ENCODE data around the gene FAM72D. TPM values are rescaled to one million over a fixed set of nuclear protein-coding genes. Genes with fewer than 3 reads are reported as not detected.
"Not testable (repeated sequence)": the region's sequence is repeated elsewhere in the genome, so short reads cannot be mapped to it uniquely, and the experiment has no call there.

Gene FAM72D
- total and polyA plus RNA-seq, 5 donors from 2014 or later = 0.38 to 0.47 TPM; not detected in 3

DNA sequence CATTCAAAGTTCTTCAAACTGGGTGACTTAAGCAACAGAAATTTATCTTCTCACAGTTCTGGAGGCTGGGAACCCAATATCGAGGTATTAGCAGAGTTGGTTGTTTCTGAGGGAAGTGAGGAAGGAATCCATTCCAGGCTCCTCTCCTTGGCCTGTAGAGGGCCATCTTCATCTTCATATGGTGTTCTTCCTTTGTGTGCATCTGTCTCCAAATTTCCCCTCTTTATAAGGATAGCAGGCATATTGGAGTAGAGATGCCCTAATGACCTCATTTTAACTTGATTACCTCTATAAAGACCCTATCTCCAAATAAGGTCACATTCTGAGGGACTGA, 27.3 kb downstream of the FAM72D start:
- not testable (repeated sequence) for DNase-seq; H3K4me1 Mint-ChIP-seq; H3K4me3 ChIP-seq (ENCODE audit: low read depth, low read length); H3K9me3 Mint-ChIP-seq; H3K9me3 ChIP-seq (ENCODE audit: control insufficient read depth in 2 of 2, low read length in 2 of 2); H3K4me1 ChIP-seq (ENCODE audit: control insufficient read depth, insufficient read depth, low read length, poor library complexity, severe bottlenecking); H3K4me3 Mint-ChIP-seq; H3K27ac Mint-ChIP-seq; H3K36me3 ChIP-seq (ENCODE audit: control insufficient read depth, insufficient read depth, low read length); H3K27me3 ChIP-seq (ENCODE audit: control insufficient read depth, insufficient read depth, low read length); H3K36me3 Mint-ChIP-seq; ATAC-seq (ENCODE audit: low read depth in 2 of 2); H3K27me3 Mint-ChIP-seq; H3K27ac ChIP-seq (ENCODE audit: insufficient read depth, low read length, poor library complexity, severe bottlenecking)

DNA sequence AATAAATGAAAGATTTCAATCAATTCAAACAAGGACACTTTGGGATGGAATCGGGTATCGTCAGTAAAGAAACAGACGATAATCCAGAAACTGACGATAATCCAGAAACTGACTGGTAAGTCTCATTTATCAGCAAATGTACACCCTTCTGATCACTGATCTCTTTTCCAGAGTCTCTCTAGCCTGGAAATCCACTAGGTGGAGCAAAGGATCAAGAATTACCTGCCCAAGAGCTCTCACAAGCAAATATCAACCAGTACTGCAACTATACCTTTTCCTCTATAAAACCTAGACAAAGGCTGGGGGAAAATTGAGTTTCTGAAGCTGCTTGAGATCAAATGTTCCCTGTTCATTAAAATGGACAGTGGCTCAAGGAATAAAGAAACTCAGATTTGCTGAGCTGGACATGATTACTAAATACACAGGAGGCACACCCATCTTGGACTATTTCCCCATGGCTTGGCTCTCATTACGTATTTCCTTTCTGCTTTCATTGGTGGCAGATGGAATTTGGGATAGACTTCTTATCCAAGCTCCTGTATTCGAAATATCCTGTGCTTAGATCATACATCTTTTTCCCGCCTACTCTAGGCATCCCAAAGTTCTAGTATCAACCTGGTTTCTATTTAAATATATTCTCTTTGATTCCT, 28.3 kb downstream of the FAM72D start:
- not testable (repeated sequence) for H3K4me3 Mint-ChIP-seq; H3K9me3 Mint-ChIP-seq; H3K27ac ChIP-seq (ENCODE audit: insufficient read depth, low read length, poor library complexity, severe bottlenecking); ATAC-seq (ENCODE audit: low read depth in 2 of 2); H3K4me1 ChIP-seq (ENCODE audit: control insufficient read depth, insufficient read depth, low read length, poor library complexity, severe bottlenecking); H3K4me1 Mint-ChIP-seq; H3K27me3 Mint-ChIP-seq; DNase-seq; H3K27ac Mint-ChIP-seq; H3K4me3 ChIP-seq (ENCODE audit: low read depth, low read length); H3K27me3 ChIP-seq (ENCODE audit: control insufficient read depth, insufficient read depth, low read length); H3K36me3 Mint-ChIP-seq; H3K36me3 ChIP-seq (ENCODE audit: control insufficient read depth, insufficient read depth, low read length); H3K9me3 ChIP-seq (ENCODE audit: control insufficient read depth in 2 of 2, low read length in 2 of 2)

- H3K9me3 ChIP-seq (ENCODE audit: control insufficient read depth in 2 of 2, low read length in 2 of 2); H3K27me3 Mint-ChIP-seq; H3K36me3 ChIP-seq (ENCODE audit: control insufficient read depth, insufficient read depth, low read length); H3K9me3 Mint-ChIP-seq; H3K27ac ChIP-seq (ENCODE audit: insufficient read depth, low read length, poor library complexity, severe bottlenecking); DNase-seq; H3K27me3 ChIP-seq (ENCODE audit: control insufficient read depth, insufficient read depth, low read length); ATAC-seq (ENCODE audit: low read depth in 2 of 2); H3K36me3 Mint-ChIP-seq; H3K4me1 Mint-ChIP-seq; H3K4me3 Mint-ChIP-seq; H3K4me3 ChIP-seq (ENCODE audit: low read depth, low read length); H3K27ac Mint-ChIP-seq; H3K4me1 ChIP-seq (ENCODE audit: control insufficient read depth, insufficient read depth, low read length, poor library complexity, severe bottlenecking): not testable (repeated sequence)
These were observed 29.3 kb downstream of the FAM72D start for GRCh38 chr1:145125112-145125511.

DNA sequence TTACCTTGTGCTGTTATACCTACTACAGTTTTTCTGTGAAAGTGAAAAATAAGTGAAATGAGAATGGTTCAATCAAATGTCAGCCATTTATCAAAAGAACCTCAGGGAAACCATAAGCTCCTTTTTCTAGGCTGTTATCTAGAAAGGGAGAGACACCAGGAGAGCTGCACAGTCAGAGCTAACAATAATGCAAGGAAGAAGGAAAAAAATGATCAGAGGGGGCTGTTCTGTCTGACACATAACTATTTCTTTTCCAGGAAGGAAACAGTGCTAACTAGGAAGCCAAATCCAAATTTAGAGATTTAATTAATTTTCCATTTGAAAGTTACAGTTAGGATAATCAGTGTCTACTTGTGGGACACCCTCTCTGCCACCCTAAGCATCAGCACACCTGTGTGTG, 31.4 kb downstream of the FAM72D start:
- H3K27me3 ChIP-seq (ENCODE audit: control insufficient read depth, insufficient read depth, low read length); H3K36me3 ChIP-seq (ENCODE audit: control insufficient read depth, insufficient read depth, low read length); H3K9me3 ChIP-seq (ENCODE audit: control insufficient read depth in 2 of 2, low read length in 2 of 2); DNase-seq; H3K4me3 Mint-ChIP-seq; H3K4me1 ChIP-seq (ENCODE audit: control insufficient read depth, insufficient read depth, low read length, poor library complexity, severe bottlenecking); ATAC-seq (ENCODE audit: low read depth in 2 of 2); H3K27ac ChIP-seq (ENCODE audit: insufficient read depth, low read length, poor library complexity, severe bottlenecking); H3K27me3 Mint-ChIP-seq; H3K4me3 ChIP-seq (ENCODE audit: low read depth, low read length); H3K4me1 Mint-ChIP-seq; H3K36me3 Mint-ChIP-seq; H3K9me3 Mint-ChIP-seq; H3K27ac Mint-ChIP-seq: not testable (repeated sequence)

- H3K27me3 ChIP-seq (ENCODE audit: control insufficient read depth, insufficient read depth, low read length); H3K27me3 Mint-ChIP-seq; H3K9me3 ChIP-seq (ENCODE audit: control insufficient read depth in 2 of 2, low read length in 2 of 2); H3K27ac Mint-ChIP-seq; H3K9me3 Mint-ChIP-seq; DNase-seq; H3K4me1 ChIP-seq (ENCODE audit: control insufficient read depth, insufficient read depth, low read length, poor library complexity, severe bottlenecking); H3K36me3 ChIP-seq (ENCODE audit: control insufficient read depth, insufficient read depth, low read length); H3K4me3 ChIP-seq (ENCODE audit: low read depth, low read length); H3K4me3 Mint-ChIP-seq; H3K27ac ChIP-seq (ENCODE audit: insufficient read depth, low read length, poor library complexity, severe bottlenecking); H3K4me1 Mint-ChIP-seq; ATAC-seq (ENCODE audit: low read depth in 2 of 2); H3K36me3 Mint-ChIP-seq: not testable (repeated sequence)
These were observed 33.1 kb downstream of the FAM72D start for GRCh38 chr1:145128697-145129469.

DNA sequence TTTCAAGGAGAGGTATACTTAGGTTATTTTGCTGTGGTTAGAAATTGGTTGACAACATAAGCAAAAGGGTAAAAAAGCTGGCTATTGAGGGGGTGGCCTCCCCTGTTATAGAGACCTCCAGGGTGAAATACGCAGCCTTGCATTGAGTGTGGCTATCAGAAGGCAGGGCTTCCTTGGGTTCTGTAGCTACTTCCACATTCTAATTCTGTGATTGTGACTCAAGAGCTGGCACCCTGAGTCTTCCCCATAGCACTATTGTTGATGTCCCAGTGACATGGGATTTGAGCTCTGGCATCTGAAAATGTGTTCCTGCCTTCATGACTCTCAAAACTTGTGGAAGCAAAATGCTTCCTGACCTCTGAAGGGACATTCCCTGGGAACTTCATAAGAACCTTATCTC, 38.7 kb downstream of the FAM72D start:
- H3K9me3 Mint-ChIP-seq; ATAC-seq (ENCODE audit: low read depth in 2 of 2); H3K4me3 Mint-ChIP-seq; H3K27ac ChIP-seq (ENCODE audit: insufficient read depth, low read length, poor library complexity, severe bottlenecking); H3K36me3 ChIP-seq (ENCODE audit: control insufficient read depth, insufficient read depth, low read length); H3K4me1 Mint-ChIP-seq; H3K27me3 Mint-ChIP-seq; H3K4me1 ChIP-seq (ENCODE audit: control insufficient read depth, insufficient read depth, low read length, poor library complexity, severe bottlenecking); H3K27ac Mint-ChIP-seq; H3K27me3 ChIP-seq (ENCODE audit: control insufficient read depth, insufficient read depth, low read length); DNase-seq; H3K36me3 Mint-ChIP-seq; H3K9me3 ChIP-seq (ENCODE audit: control insufficient read depth in 2 of 2, low read length in 2 of 2); H3K4me3 ChIP-seq (ENCODE audit: low read depth, low read length): not testable (repeated sequence)

GRCh38 chr1:145140549-145140948, 44.8 kb downstream of the FAM72D start:
- H3K27me3 ChIP-seq (ENCODE audit: control insufficient read depth, insufficient read depth, low read length); DNase-seq; H3K36me3 Mint-ChIP-seq; H3K27ac ChIP-seq (ENCODE audit: insufficient read depth, low read length, poor library complexity, severe bottlenecking); H3K27me3 Mint-ChIP-seq; H3K9me3 Mint-ChIP-seq; ATAC-seq (ENCODE audit: low read depth in 2 of 2); H3K9me3 ChIP-seq (ENCODE audit: control insufficient read depth in 2 of 2, low read length in 2 of 2); H3K4me1 ChIP-seq (ENCODE audit: control insufficient read depth, insufficient read depth, low read length, poor library complexity, severe bottlenecking); H3K4me3 Mint-ChIP-seq; H3K27ac Mint-ChIP-seq; H3K4me1 Mint-ChIP-seq; H3K36me3 ChIP-seq (ENCODE audit: control insufficient read depth, insufficient read depth, low read length); H3K4me3 ChIP-seq (ENCODE audit: low read depth, low read length): not testable (repeated sequence)

- DNase-seq; H3K27me3 Mint-ChIP-seq; H3K36me3 ChIP-seq (ENCODE audit: control insufficient read depth, insufficient read depth, low read length); ATAC-seq (ENCODE audit: low read depth in 2 of 2); H3K4me1 Mint-ChIP-seq; H3K27me3 ChIP-seq (ENCODE audit: control insufficient read depth, insufficient read depth, low read length); H3K9me3 ChIP-seq (ENCODE audit: control insufficient read depth in 2 of 2, low read length in 2 of 2); H3K27ac Mint-ChIP-seq; H3K4me3 Mint-ChIP-seq; H3K27ac ChIP-seq (ENCODE audit: insufficient read depth, low read length, poor library complexity, severe bottlenecking); H3K9me3 Mint-ChIP-seq; H3K4me3 ChIP-seq (ENCODE audit: low read depth, low read length); H3K4me1 ChIP-seq (ENCODE audit: control insufficient read depth, insufficient read depth, low read length, poor library complexity, severe bottlenecking); H3K36me3 Mint-ChIP-seq: not testable (repeated sequence)
These were observed 48.6 kb downstream of the FAM72D start for GRCh38 chr1:145144264-145144913.

All from CD4-positive, CD25-positive, alpha-beta regulatory T cell (primary cell).